HG03565 (cell line): Measurements from ENCODE around the gene BCL3.
"Not testable (repeated sequence)": the region's sequence is repeated elsewhere in the genome, so short reads cannot be mapped to it uniquely, and the experiment has no call there.

ENCODE experiments used
- ATAC-seq: cut with Tn5 transposase; IDR thresholded peaks from one replicate; pipeline ENCODE4 v1.9.1; 2021; ENCODE audit warnings: mild to moderate bottlenecking, moderate library complexity; ENCODE audit not compliant: unreplicated experiment

BCL3 gene

GRCh38 chr19:44720945-44721344 lies 27.6 kb upstream of the BCL3 start:
- ATAC-seq = no peak

GRCh38 chr19:44721369-44721768 lies 27.1 kb upstream of the BCL3 start:
- not testable (repeated sequence) for ATAC-seq

GRCh38 chr19:44722131-44723121 lies 26.1 kb upstream of the BCL3 start:
- no peak for ATAC-seq

- ATAC-seq = peak; percentile 14
These were observed 25.1 kb upstream of the BCL3 start for GRCh38 chr19:44723299-44723951.

GRCh38 chr19:44723952-44724319 lies 24.6 kb upstream of the BCL3 start:
- ATAC-seq = peak; percentile 51

GRCh38 chr19:44725251-44725650 lies 23.3 kb upstream of the BCL3 start:
- no peak for ATAC-seq

- no peak for ATAC-seq
These were observed 22.8 kb upstream of the BCL3 start for GRCh38 chr19:44725684-44726083.

- ATAC-seq = no peak
These were observed 22.0 kb upstream of the BCL3 start for GRCh38 chr19:44726465-44726864.

DNA sequence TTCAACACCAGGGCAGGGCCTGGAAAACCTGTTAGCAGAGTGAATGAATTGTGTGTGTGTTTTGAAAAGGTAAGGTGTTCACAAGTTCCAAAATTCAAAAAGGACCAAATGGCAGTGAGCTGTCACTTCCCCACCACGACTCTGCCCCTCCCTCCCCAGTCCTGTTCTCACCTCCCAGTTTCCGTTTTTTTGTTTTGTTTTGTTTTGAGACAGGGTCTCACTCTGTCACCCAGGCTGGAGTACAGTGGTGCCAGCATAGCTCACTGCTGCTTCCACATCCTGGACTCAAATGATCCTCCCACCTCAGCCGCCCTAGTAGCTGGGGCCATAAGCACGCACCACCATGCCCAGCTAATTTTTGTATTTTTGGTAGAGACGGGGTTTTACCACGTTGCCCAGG lies 20.3 kb upstream of the BCL3 start:
- no peak for ATAC-seq

DNA sequence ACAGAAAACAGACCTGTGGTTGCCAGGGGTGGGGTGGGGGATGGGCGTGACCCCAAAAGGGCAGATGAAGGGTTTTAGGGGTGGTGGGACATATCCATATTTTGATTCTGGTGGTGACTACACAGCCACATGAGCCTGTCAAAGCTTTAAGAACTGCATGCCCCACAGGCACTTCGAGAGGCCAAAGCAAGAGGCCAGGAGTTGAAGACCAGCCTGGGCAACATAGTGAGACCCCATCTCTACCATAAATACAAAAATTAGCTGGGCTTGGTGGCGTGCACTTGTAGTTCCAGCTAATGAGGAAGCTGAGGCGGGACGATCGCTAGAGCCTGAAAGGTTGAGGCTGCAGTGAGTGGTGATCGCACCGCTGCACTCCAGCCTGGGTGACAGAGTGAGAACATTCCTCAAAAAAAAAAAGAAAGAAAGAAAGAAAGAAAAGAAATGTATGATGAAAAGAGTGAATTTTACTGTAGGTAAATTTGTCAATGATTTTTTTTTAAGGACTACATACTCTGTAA lies 18.9 kb upstream of the BCL3 start:
- ATAC-seq = no peak

DNA sequence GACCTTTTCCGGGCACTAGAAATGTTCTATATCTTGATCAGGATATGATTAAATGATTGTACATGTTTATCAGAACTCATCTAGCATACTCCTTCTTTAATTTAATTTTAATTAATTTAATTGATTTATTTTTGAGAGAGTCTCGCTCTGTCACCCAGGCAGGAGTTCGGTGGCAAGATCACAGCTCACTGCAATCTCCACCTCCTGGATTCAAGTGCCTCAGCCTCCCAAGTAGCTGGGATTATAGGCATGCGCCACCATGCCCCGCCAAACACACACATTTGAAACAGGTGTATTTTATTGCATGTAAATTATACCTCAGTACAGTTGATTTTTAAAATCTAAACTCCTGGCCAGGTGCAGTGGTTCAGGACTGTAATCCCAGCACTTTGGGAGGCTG lies 17.4 kb upstream of the BCL3 start:
- no peak for ATAC-seq

DNA sequence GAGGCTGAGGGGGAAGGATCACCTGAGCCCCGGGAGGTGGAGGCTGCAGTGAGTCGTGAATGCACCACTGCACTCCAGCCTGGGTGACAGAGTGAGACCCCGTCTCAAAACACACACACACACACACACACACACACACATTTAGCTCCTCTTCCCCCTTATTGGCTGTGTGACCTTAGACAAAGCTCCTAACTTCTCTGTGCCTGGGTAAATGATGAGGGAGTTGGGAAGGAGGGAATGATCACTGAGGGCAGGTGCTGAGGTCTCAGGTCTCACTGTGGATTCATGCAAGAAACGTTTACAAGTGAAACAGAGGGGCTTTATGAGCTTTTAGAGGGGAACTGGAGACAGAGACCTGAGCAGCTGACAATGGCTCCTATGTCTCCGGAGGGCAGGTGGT lies 16.9 kb upstream of the BCL3 start:
- no peak for ATAC-seq

GRCh38 chr19:44732235-44733014 lies 16.1 kb upstream of the BCL3 start:
- ATAC-seq = no peak

DNA sequence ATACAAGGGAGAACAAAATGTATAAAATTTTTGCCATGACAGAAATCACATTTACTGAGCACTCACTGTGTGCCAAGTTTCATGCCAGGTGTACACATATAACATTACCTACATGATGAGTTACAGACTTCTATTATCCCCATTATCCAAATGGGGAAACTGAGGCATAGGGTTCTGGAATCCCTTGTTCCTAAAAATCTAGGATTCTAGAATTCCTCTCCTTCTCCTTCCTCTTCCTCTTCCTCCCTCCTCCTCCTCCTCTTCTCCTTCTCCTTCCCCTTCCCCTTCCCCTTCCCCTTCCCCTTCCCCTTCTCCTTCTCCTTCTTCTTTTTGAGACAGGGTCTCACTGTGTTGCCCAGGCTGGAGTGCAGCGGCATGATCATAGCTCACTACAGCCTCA lies 14.2 kb upstream of the BCL3 start:
- ATAC-seq = no peak

- no peak for ATAC-seq
These were observed 13.5 kb upstream of the BCL3 start for GRCh38 chr19:44735011-44735410.

- ATAC-seq = no peak
These were observed 11.1 kb upstream of the BCL3 start for GRCh38 chr19:44737238-44738071.

- no peak for ATAC-seq
These were observed 10.4 kb upstream of the BCL3 start for GRCh38 chr19:44738136-44738535.

DNA sequence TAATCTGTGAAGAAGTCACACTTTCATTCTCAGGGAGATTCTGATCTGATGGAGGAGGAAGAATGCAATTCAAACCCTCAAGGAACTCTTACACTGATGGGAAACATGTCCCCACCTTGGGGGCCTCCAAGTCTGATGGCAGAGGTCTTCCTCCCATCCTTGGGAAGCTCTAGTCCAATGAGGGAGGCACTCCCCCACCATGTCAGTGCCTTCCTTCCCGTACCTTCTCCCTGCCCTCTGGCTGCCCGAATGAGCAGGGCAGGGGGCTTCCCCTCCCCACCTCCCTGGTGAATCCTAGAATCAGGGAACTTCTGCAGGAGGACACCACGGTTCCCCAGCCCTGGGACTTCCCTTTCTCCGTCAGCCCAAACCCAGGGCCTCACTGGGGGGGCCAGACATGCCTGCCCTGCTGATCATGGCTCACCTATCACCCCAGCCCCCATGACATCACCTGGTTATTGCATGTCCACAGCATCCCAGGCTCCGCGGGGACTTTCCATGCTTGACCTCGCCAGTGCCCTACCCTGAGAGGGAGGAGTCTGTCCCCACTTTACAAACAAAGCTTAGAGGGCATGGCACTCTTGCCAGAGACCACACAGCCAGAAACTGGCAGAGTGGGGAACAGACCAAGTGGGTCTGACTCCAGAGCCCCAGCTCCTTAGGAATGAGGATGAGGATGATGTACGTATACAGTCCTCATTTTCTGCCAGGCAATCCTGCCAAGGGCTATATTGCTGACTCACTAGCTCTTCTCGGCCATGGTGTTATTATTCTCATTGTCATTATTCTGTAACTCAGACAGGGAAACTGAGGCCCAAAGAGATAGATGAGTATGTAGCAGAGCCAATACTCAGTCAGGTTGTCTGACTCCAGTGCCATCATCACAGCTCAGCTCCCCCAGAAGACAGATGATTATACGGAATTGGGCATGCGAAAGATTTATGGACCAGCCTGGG lies 9.6 kb upstream of the BCL3 start:
- ATAC-seq = no peak

DNA sequence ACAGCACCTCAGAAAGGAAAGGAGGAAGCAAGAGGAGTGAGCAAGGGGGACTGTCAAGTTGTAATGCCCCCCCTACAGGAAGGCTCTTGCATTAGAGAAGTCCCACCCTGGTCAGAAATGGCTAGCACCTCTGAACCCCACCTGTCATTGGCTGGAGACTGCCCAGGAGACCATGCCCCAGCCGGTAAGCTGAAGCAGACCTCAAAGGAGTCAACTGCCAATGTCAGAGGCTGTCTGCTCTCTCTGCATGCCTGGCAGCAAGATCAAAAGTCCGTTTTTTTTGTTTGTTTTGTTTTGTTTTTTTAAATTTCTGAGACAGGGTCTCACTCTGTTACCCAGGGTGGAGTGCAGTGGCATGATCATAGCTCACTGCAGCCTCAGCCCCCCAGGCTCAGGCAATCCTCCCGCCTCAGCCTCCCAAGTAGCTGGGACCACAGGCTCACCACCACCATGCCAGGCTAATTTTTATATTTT lies 8.1 kb upstream of the BCL3 start:
- no peak for ATAC-seq
